Keratinocyte (primary cell): ENCODE measurements around the gene LUZP4. TPM values are rescaled to one million over a fixed set of nuclear protein-coding genes. Genes with fewer than 3 reads are reported as not detected.

Experiments
- DNase-seq: peaks from one replicate; pipeline ENCODE4 v3.0.0-alpha.2; 2011; ENCODE audit warnings: low read depth, missing footprints, low spot score
- FAIRE-seq: peaks from 2 replicates; lab custom pipeline; 2011; peaks lifted over from hg19 to GRCh38; lab: Jason Lieb, UNC
- H2AFZ ChIP-seq: 2 replicates; pipeline ENCODE4 v1.6.0; 2012; ENCODE audit warnings: low read length, control low read depth, inconsistent platforms; ENCODE audit not compliant: control insufficient read depth
- H3K27ac ChIP-seq: 2 replicates; pipeline ENCODE4 v1.5.1; 2011; ENCODE audit warnings: low read length; ENCODE audit not compliant: control insufficient read depth, insufficient read depth
- H3K27me3 ChIP-seq: 3 replicates; pipeline ENCODE4 v1.6.0; 2011; ENCODE audit warnings: low read length; ENCODE audit not compliant: control insufficient read depth, insufficient read depth; ENCODE audit errors: extremely low read depth
- H3K36me3 ChIP-seq, 2 experiments: 2 replicates in 1 of 2; 3 replicates in 1 of 2; pipeline ENCODE4 v1.5.1; 2011; ENCODE audit warnings: low read length in 2 of 2, mild to moderate bottlenecking in 1 of 2; ENCODE audit not compliant: control insufficient read depth in 2 of 2, insufficient read depth in 2 of 2; ENCODE audit errors: extremely low read depth in 1 of 2
- H3K4me1 ChIP-seq: 3 replicates; pipeline ENCODE4 v1.5.1; 2011; ENCODE audit warnings: low read length; ENCODE audit not compliant: control insufficient read depth, insufficient read depth; ENCODE audit errors: extremely low read depth
- H3K4me2 ChIP-seq: 3 replicates; pipeline ENCODE4 v1.6.0; 2011; ENCODE audit warnings: low read depth, low read length; ENCODE audit not compliant: control insufficient read depth, insufficient read depth; ENCODE audit errors: extremely low read depth
- H3K4me3 ChIP-seq, 3 experiments: fragments of 200-600 bp in 1 of 3; sonication (generic) in 1 of 3; 2 replicates in 2 of 3; 3 replicates in 1 of 3; pipeline ENCODE4 v1.5.1; 2011 to 2016; ENCODE audit warnings: low read length in 3 of 3, mild to moderate bottlenecking in 3 of 3, control low read depth in 2 of 3, inconsistent platforms in 1 of 3, low read depth in 1 of 3, mixed read lengths in 1 of 3, mixed run types in 1 of 3, moderate library complexity in 1 of 3; ENCODE audit not compliant: control insufficient read depth in 2 of 3, insufficient read depth in 2 of 3; ENCODE audit errors: extremely low read depth in 1 of 3
- H3K79me2 ChIP-seq: 2 replicates; pipeline ENCODE4 v1.6.0; 2012; ENCODE audit warnings: low read length; ENCODE audit not compliant: control insufficient read depth, insufficient read depth
- H3K9ac ChIP-seq: 3 replicates; pipeline ENCODE4 v1.6.0; 2011; ENCODE audit warnings: low read length; ENCODE audit not compliant: control insufficient read depth, insufficient read depth; ENCODE audit errors: extremely low read depth
- H3K9me1 ChIP-seq: 3 replicates; pipeline ENCODE4 v1.6.0; 2011; ENCODE audit warnings: low read length; ENCODE audit not compliant: control insufficient read depth, insufficient read depth; ENCODE audit errors: extremely low read depth
- H3K9me3 ChIP-seq: 2 replicates; pipeline ENCODE4 v1.5.1; 2012; ENCODE audit warnings: low read depth, low read length; ENCODE audit not compliant: control insufficient read depth
- H4K20me1 ChIP-seq: 3 replicates; pipeline ENCODE4 v1.6.0; 2011; ENCODE audit warnings: low read length; ENCODE audit not compliant: control insufficient read depth, insufficient read depth; ENCODE audit errors: extremely low read depth
- EZH2 ChIP-seq: IDR thresholded peaks from one replicate; pipeline ENCODE4 v1.6.1; 2012; ENCODE audit warnings: inconsistent platforms, mild to moderate bottlenecking, low read length, moderate library complexity
- dilution Hi-C: fragments of 300-500 bp; cut with MboI; formaldehyde crosslinking; loops from one replicate; pipeline ENCODE4 v1.7.0; 2020; ENCODE audit warnings: low sequenced_read_pairs; ENCODE audit not compliant: extremely low pct_ligation_motif_present
- polyA plus RNA-seq, 5 experiments: library from polyadenylated mRNA; depleted of rRNA in 3 of 5; stranded (reverse) in 3 of 5; stranded (forward) in 1 of 5; unstranded in 1 of 5; fragments of >200 nt; gene quantifications; 1 replicate in 1 of 5; 2 replicates in 3 of 5; 3 replicates in 1 of 5; pipeline versions ENCODE4 v1.2.1 to v1.2.3, GENCODE V29; 2011 to 2012; ENCODE audit warnings: missing spikeins in 2 of 5, low read depth in 1 of 5, low replicate concordance in 1 of 5
- TF ChIP-seq, protein P1 (sequence below), 3 experiments: IDR thresholded peaks in 1 of 3; conservative IDR thresholded peaks in 1 of 3; optimal IDR thresholded peaks in 1 of 3; 2 replicates in 2 of 3; 3 replicates in 1 of 3; pipeline versions ENCODE3 to v1.5.1; 2011; ENCODE audit warnings: low read length in 3 of 3, mild to moderate bottlenecking in 3 of 3, moderate library complexity in 2 of 3, control low read depth in 1 of 3, inconsistent platforms in 1 of 3; ENCODE audit not compliant: insufficient read depth in 2 of 3; ENCODE audit errors: extremely low read depth in 1 of 3

LUZP4 gene
- polyA plus RNA-seq, 1 donor (not counting 4 experiments of a cell fraction or from before 2014, with no cell fraction given), result not detected

DNA sequence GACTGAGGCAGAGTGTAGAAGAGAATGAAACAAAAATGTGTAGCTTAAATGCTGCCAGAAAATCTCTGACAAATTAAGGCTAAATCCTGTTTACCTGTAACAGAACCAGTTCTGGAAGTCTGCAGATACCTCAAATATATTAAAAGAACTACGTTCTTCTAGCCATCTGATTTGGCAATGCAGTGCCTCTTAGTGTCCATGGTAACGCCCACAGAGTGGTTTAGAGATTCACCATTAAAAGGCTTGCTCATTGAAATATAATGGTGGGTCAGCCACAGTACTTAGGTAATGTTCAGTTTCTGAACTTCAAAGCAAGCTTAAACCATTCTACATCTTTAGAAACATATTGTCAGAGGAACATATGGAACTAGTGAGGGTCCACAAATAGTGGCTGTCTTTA, 23.2 kb upstream of the LUZP4 start:
- Histone ChIP-seq H3K27me3 (peaks cover 4% of the 10 kb centered on the region), H4K20me1 (no peaks in the 10 kb centered on the region), H3K4me3 (no peak overlapping the region), H3K9ac (no peak overlapping the region), H2AFZ (no peak overlapping the region), H3K27ac (no peak overlapping the region), H3K9me1 (no peaks in the 10 kb centered on the region), H3K4me1 (no peaks in the 10 kb centered on the region), H3K9me3 (no peaks in the 10 kb centered on the region), H3K79me2 (no peaks in the 10 kb centered on the region), H3K36me3 (no peaks in the 10 kb centered on the region), H3K4me2 (no peak overlapping the region)
- TF ChIP-seq EZH2, result no peak
- TF ChIP-seq, protein P1, sequence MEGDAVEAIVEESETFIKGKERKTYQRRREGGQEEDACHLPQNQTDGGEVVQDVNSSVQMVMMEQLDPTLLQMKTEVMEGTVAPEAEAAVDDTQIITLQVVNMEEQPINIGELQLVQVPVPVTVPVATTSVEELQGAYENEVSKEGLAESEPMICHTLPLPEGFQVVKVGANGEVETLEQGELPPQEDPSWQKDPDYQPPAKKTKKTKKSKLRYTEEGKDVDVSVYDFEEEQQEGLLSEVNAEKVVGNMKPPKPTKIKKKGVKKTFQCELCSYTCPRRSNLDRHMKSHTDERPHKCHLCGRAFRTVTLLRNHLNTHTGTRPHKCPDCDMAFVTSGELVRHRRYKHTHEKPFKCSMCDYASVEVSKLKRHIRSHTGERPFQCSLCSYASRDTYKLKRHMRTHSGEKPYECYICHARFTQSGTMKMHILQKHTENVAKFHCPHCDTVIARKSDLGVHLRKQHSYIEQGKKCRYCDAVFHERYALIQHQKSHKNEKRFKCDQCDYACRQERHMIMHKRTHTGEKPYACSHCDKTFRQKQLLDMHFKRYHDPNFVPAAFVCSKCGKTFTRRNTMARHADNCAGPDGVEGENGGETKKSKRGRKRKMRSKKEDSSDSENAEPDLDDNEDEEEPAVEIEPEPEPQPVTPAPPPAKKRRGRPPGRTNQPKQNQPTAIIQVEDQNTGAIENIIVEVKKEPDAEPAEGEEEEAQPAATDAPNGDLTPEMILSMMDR (optimal IDR thresholded peaks at IDR 0.05 in 1 of 3, IDR thresholded peaks at IDR 0.05 in 1 of 3, conservative IDR thresholded peaks at IDR 0.05 in 1 of 3; ENCODE audit: extremely low read depth in 1 of 3, insufficient read depth in 2 of 3, low read length in 3 of 3), result no peak
- no peak for FAIRE-seq
- dilution Hi-C loops, result no loop called here
- DNase-seq, result no peak

DNA sequence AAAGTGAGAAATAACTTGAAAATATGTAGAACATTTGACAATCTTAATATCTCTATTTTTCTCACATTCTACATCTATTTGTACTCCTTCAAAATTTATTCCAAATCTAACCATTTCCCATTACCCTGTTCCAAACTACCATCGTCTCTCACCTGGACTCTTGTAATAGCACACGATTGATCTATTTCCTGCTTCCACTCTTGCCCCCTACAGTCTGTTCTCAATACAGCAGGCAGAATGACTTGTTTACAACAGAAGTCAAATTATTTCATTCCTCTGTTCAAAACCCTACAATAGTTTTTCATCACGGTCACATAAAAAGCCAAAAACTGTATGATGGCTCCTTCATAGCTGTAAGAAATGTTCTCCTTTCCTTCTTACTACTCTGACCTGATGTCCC, 21.1 kb upstream of the LUZP4 start:
- H3K79me2 ChIP-seq, result no peaks in the 10 kb centered on the region
- no peaks in the 10 kb centered on the region for H3K4me1 ChIP-seq
- no peak overlapping the region for H3K27ac ChIP-seq
- H3K4me2 ChIP-seq, result no peak overlapping the region
- H3K4me3 ChIP-seq, result no peak overlapping the region
- no peak overlapping the region for H2AFZ ChIP-seq
- no peak for TF ChIP-seq EZH2
- TF ChIP-seq, protein P1 (optimal IDR thresholded peaks at IDR 0.05 in 1 of 3, IDR thresholded peaks at IDR 0.05 in 1 of 3, conservative IDR thresholded peaks at IDR 0.05 in 1 of 3; ENCODE audit: extremely low read depth in 1 of 3, insufficient read depth in 2 of 3, low read length in 3 of 3), result peak in 2 of 3 experiments; percentile 29 to 45
- H3K36me3 ChIP-seq, result no peaks in the 10 kb centered on the region
- H3K9me1 ChIP-seq, result no peaks in the 10 kb centered on the region
- dilution Hi-C loops, result no loop called here
- DNase-seq (no peak), FAIRE-seq (no peak)
- H3K9ac ChIP-seq, result no peak overlapping the region
- no peaks in the 10 kb centered on the region for H3K9me3 ChIP-seq
- no peaks in the 10 kb centered on the region for H4K20me1 ChIP-seq
- H3K27me3 ChIP-seq, result peaks cover 4% of the 10 kb centered on the region
